Thyroid gland (tissue), 4 donors: ENCODE measurements around the gene RIPOR3.

Source experiments
- POLR2A ChIP-seq, 2 donors: fragments of 450-650 bp; IDR thresholded peaks; one replicate each; pipeline ENCODE4 v1.6.1; 2017; ENCODE audit warnings: antibody characterized with exemption in 2 of 2, mild to moderate bottlenecking in 2 of 2, moderate library complexity in 1 of 2
- TF ChIP-seq, protein P1 (sequence below), 6 experiments: fragments of 200-600 bp in 3 of 6; fragments of 450-650 bp in 3 of 6; sonication (generic) in 3 of 6; IDR thresholded peaks; one replicate each; pipeline ENCODE4 v1.5.1; 2016 to 2019; ENCODE audit warnings: antibody characterized with exemption in 6 of 6, mild to moderate bottlenecking in 2 of 6, inconsistent platforms in 1 of 6, moderate library complexity in 1 of 6

DNA sequence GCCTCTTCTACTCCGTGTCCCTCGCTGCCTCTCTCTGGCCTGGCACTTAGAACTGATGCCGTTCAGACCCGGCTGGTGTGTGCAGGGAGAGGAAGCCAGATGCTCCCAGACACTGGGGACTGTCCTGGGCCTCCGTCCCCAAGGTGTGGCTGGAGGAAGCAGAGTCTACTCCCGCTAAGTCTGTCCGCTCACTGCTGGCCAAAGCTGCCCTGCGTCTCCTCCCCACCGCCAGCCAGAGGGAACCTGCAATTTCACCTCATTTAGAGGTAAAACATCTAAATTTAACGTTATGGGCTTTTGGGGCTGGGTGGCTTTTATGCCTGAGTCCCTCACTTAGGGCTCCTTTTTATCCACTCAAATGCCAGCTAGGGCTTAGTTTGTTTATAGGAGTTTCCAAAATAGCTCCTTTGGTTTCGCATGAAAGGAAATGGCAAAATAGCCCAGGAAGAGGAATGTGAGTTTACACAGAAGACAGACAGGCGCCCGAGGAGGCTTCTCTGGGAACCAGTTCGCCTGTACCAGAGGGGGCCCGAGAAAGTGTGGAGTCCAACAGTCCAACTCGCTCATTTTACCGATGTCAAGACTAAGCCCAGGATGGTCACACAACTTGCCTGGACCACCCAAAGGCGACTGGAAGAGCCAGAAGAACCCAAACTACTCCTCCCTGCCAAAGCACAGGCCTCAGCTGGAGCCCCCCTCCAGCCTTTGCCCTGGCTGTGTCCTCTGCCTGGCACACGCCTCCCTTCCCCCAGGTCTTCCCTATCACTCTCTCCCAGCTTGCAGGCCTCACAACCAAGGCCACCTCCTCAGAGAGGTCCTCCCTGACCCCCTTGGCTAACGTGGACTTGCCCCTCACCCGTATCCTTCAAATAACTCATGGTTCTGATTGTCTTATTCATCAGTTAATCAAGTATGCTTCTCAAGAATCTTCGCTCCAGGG is 54.5 kb downstream of the RIPOR3 start:
- peak in 1 of 2 donors; percentile 43 for TF ChIP-seq POLR2A (IDR thresholded peaks at IDR 0.05)
- TF ChIP-seq, protein P1, sequence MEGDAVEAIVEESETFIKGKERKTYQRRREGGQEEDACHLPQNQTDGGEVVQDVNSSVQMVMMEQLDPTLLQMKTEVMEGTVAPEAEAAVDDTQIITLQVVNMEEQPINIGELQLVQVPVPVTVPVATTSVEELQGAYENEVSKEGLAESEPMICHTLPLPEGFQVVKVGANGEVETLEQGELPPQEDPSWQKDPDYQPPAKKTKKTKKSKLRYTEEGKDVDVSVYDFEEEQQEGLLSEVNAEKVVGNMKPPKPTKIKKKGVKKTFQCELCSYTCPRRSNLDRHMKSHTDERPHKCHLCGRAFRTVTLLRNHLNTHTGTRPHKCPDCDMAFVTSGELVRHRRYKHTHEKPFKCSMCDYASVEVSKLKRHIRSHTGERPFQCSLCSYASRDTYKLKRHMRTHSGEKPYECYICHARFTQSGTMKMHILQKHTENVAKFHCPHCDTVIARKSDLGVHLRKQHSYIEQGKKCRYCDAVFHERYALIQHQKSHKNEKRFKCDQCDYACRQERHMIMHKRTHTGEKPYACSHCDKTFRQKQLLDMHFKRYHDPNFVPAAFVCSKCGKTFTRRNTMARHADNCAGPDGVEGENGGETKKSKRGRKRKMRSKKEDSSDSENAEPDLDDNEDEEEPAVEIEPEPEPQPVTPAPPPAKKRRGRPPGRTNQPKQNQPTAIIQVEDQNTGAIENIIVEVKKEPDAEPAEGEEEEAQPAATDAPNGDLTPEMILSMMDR (IDR thresholded peaks at IDR 0.05) = peak in 1 of 6 experiments; percentile 2
